HG03460 (cell line): ENCODE results near the gene OR9Q1.
"Not testable (repeated sequence)": the region's sequence is repeated elsewhere in the genome, so short reads cannot be mapped to it uniquely, and the experiment has no call there.

ENCODE experiments used
- ATAC-seq: cut with Tn5 transposase; IDR thresholded peaks from one replicate; pipeline ENCODE4 v1.9.1; 2021; ENCODE audit not compliant: unreplicated experiment

Gene OR9Q1, protein sequence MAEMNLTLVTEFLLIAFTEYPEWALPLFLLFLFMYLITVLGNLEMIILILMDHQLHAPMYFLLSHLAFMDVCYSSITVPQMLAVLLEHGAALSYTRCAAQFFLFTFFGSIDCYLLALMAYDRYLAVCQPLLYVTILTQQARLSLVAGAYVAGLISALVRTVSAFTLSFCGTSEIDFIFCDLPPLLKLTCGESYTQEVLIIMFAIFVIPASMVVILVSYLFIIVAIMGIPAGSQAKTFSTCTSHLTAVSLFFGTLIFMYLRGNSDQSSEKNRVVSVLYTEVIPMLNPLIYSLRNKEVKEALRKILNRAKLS

DNA sequence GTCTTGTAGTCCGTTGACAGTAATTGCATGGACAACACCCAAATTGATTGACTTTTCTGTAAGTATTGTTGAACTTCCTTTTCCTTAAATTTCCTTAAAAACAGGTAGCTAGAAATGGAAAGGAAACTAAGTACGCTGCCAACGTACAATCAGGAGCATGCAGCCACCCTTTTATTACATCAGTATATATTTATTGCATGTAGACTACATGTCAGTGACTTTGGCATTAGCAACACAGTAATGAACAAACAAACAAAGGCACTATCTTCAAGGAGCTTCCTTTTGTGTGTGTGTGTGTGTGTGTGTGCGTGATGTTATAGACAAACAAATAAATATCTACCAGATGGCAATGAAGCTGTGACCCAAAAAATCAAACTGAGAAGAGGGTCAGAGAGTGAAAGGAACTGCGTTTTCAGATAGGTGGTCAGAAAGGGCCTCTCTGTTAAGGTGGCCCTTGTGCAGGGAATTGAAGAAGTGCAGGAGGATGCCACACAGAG lies at the start of gene OR9Q1:
TSS of gene OR9Q1 (plus strand) at position 447 of the 497 bp plus-strand sequence. CDS start 155,564 bp downstream, outside the sequence.
- ATAC-seq = no peak

DNA sequence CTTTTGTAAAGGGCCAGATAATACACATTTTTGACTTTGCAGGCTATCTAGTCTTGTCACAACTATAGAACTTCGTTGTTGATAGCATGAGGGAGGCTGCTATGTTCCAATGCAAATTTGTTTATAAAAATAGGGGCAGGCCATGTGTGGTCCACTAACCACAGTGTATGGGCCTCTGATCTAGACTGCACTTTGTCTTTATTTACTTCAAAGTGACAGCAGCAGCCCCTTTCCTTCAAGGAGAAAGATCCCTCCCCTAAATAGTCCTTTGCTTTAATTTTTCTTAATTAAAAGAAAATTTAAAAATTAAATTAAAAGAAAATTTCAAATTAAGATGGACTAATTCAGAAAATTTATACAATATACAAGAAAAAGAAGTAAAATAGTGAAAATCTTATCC lies 49.5 kb upstream of the OR9Q1 start:
- ATAC-seq = no peak

DNA sequence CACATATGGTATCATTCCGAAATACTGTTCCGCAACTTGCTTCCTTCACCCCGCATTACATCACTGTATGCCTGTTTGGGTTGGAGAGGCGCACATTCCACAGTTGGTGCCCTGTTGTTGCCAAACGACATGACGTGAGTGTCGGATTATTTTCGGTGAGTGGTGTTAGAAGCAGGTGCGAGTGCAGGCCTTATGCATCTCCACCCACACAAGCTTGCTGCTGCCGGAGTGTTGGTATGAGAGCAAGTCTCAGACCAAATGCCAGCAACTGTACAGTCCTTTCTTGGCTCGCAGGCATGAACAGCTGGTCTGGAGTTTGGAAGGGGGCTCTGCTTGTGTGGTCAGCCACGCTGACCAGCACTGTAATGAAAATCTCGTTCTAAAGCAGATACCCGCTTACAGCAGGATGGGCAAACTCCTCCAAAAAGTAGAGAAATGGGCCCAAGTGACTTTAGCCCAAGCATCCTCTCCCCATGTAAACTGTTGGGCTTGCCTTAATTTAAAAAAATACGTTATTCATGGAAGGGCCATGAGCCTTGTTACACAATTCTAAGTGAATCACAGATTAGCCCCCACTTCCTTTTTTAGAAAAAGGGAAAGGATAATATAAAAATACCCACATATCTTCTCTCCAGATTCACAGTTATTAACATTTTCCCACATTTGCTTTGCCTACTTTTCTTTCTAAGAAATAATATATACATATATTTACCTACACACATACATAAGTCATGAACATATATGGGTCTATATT lies 48.7 kb upstream of the OR9Q1 start:
- ATAC-seq = no peak

DNA sequence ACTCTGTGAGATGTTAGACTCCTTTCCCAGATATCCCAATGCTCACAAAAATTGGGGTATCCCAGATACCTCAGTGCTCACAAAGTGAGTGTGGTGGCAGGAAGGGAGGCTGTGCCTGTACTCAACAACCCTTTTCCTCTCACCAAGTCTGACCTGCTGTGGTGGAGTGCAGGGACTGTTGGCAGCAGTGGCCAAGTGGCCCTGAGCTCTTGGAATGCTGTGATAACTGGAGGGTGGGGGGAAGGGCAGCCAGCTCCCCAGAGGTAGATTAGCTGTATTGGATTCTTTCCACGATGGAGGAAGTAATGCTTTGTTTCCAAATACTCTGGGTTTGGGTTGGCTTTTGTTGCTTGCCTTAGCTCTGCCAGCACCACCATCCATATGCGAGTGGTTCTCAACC lies 46.0 kb upstream of the OR9Q1 start:
- no peak for ATAC-seq

DNA sequence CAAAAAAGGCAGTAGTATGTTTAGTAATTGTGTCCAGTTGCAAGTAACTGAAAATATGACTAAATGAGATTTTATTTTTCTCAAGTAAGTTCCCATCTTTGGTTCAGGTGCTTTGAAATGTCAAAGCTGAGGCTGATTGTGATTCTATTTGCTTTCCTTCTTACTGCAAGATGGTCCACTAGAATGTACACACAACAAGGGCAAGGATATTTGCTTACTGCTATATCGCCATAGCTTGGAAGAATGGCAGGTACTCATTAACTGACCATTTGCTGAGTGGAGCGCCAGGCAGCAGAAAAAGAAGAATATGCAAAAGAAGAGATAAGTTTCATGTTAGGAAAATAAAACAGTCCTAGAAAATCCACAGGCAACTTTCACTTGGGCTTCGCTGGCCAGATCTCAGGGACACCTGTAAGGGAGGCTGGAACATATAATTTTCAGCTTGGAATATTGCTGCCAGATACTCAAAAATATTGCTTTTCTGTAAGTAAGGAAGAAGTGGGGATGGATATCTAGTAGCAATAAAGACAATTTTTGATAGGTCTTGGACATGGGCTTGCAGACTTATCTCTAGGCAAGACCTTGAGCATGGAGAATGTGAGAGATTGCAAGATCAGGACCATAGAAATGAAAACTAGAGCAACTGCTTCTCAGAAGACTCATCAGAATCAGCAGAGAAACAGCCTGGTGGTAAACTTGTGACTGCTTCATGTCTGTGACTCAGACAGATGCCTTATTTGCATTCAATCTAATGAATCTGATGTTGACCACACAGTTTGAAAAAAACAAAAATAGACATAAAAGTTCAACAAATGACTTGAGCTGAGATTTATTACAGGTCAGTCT lies 44.8 kb upstream of the OR9Q1 start:
- no peak for ATAC-seq

DNA sequence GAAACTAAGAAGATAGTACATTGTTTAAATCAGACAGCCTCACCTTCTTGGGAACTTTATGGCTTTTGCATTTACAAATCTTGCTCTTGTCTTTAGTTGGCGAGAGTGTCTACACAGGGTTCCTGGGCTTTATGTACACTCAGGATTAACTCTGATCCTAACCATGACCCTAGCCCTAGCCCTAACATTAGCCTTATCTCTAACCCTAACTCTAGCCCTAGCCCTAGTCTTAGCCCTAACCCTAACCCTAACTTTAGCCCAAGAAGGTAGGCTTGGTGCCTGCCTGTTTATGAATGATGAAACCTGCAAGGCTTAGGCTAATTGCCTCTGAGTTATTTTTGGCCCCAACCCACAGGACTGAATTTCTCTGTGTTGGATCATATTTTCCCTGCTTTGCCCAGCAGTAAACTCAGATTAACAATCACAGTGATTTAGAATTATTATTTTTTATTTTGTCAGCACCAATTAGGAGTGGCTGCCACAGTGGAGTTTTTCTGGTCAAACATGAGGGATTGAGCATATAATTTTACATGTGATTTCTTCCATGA lies 44.1 kb upstream of the OR9Q1 start:
- no peak for ATAC-seq

DNA sequence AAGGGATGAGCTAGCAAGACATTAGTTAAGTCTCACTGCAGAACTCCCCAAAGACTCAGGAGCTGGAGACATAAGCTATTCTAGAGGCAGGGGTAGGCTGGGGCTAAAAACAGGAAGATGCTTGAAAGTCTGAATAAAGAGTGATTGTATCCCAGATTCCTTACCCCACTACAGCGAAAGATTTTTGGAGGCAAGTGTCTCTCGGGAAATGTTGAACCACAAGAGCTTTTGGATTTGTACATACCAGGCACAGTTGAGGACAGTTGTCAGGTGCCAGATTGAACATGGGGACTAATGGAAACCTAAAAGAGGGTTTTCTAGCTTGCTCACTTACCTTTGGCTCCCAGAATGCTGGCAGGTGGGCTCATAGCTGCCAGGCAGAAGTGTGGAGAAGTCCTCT lies 43.5 kb upstream of the OR9Q1 start:
- no peak for ATAC-seq

DNA sequence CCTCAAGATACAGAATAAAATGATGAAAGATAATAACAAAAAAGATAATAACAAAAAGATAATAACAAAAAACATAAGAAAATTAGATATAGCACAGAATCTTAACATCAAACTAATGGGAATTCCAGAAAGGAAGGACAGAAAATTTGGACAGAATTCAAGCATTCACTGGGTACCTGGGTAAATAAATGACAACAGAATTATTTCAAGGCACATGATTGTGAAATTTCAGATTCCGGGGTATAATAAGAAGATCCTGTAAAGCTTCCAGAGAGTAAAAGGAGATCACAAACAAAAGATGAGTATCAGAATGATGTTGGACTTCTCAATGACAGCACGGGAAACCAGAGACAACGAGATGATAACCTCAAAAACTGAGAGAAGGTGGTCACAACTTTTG lies 42.1 kb upstream of the OR9Q1 start:
- ATAC-seq = no peak

DNA sequence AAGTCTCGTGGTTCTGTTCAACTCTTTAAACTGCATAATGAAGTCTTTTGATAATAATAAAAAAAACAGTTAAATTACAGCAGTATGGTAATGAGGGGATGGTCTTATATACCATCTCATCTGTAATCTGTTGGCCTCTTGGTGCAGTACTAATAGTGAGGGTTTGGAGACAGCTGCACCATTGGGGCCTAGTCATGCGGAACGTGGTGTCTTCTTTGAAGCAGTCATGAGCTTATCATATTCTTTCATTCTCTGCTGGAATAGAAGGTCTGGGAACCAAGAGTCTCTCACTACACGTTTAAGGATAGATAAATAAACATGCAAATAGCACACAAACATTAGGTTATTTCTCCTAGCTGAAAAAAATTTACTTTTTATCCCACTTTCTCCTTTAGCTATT lies 40.9 kb upstream of the OR9Q1 start:
- ATAC-seq = no peak

DNA sequence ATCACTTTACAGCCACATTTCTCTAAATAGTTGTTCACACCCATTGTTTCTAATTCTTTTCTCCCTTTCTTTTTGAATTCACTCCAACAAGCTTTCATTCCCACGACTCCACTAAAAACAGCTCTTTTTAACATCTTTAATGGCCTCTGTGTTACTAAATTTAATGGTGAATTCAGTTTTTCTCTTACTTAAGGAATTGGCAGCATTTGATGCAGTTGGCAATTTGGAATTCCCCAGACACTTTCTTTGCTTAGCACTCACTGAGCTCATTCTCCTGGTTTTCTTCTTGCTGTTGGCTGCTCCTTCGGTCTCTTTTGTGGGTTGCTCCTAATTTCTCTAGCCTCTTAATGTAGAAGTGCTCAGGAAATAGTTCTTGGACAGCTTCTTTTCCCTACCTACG lies 40.5 kb upstream of the OR9Q1 start:
- ATAC-seq = no peak

DNA sequence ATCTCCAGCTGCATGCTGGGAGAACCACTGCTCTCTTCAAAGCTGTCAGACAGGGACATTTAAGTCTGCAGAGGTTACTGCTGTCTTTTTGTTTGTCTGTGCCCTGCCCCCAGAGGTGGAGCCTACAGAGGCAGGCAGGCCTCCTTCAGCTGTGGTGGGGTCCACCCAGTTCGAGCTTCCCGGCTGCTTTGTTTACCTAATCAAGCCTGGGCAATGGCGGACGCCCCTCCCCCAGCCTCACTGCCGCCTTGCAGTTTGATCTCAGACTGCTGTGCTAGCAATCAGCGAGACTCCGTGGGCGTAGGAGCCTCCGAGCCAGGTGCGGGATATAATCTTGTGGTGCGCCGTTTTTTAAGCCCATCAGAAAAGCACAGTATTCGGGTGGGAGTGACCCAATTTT lies 24.2 kb upstream of the OR9Q1 start:
- ATAC-seq = not testable (repeated sequence)

DNA sequence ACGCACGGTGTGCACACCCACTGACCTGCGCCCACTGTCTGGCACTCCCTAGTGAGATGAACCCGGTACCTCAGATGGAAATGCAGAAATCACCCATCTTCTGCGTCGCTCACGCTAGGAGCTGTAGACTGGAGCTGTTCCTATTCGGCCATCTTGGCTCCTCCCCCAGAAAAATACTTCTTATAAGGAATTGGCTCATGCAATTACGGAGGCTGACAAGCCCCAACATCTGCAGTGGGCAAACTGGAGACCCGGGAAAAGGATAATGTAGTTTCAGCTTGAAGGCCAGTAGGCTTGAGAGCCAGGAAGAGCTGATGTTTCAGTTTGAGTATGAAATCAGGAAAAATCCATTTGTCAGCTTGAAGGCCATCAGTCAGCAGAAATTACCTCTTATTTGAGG lies 23.7 kb upstream of the OR9Q1 start:
- not testable (repeated sequence) for ATAC-seq

DNA sequence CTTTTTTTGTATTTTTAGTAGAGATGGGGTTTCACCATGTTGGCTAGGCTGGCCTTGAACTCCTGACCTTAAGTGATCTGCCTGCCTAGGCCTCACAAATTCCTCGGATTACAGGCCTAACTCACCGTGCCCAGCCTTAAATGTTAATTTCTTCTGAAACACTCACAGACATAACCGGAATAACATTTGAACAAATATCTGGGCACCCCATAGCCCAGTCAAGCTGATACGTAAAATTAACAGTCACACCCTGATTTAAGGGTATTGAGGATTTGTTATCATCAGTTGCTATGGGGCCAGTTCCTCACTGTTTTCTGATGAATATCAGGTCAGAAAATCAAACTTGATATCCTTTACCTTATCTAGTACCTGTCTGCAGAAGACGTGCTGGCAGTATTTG lies 23.0 kb upstream of the OR9Q1 start:
- ATAC-seq = no peak

DNA sequence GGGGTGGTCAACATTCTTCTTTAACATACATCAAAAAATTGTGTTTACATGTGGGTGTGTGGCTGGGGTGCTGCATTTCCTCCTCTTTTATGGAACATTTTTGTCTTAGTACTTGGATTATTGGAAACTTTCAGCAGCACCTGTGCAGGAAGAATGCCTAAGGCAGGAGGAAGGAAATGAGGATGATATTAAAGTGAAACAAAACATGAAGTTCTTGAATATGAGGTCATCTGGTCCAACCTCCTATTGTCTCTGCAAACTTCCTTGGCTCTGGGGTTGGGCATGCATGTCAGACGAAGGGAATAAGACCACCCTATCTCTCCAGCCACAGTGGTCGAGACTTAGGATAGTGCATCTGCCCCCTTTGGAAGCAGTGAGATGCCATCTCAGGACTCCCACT lies 20.6 kb upstream of the OR9Q1 start:
- ATAC-seq = no peak

DNA sequence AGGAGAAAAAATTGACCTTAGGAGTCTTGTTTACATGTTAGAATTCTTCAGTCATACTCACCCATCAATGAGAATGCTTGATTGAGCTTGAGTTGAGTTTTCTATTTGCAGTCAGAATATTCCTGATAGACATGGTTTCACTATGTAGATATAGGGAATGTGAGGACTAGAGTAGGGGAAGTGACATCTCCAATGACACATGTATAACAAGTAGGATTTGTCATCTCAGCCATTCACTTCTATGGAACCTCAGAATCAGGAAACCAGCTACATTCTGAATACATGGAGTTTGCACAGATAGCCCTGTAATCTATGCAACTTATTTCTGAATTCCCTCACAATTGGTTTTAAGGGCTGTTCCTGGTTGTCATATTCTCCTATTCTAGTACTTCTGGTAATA lies 20.1 kb upstream of the OR9Q1 start:
- no peak for ATAC-seq

DNA sequence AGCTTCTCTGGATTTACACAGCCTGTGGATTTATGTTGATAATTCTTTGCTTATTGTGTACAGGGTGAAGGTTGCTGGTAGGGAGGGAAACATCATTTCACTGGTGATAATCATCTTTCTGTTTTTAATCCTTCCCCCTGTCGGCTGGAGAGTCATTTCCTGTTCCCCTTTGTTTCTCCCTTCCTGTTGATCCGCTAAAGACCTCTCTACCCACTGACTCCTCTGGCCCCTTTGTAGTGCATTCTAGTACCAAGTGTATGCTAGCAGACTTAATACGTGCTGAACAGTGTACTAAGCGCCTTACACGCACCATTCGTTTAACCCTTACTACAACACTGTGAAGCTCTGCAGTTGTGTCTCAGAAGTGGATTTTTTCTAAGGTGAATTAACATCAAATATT lies 19.0 kb upstream of the OR9Q1 start:
- no peak for ATAC-seq

DNA sequence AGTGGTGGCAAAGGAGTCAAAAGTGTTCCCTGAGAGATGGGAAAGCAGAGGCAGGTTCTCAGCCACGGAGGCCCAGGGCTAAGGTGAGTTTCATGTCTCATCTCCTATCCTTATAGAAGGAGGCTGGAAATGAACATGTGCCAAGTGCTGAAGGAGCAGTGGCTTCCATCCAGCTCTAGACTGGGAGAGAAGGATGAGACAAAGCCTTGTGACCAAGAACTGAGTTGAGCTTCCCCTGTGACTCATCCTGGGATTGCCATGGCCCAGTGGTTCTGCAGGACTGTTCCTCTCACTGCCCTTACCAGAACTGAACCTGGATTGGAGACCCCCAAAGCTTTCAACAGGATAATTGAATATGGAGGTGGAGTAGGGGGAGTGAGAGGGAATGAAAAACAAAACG lies 16.7 kb upstream of the OR9Q1 start:
- ATAC-seq = no peak

DNA sequence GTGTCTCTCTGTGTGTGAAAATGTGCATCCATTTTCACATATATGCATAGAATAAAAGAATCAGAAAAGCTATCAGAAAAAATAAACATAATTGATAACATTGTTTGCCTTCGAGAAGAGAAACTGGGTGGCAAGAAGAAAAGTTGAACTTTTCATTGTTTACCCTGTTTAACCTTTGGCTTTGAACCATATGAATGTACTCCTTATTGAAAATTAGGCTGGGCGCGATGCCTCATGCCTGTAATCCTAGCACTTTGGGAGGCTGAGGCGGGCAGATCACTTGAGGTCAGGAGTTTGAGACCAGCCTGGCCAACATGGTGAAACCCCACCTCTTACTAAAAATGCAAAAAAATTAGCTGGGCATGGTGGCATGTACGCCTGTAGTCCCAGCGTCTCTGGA lies 11.9 kb upstream of the OR9Q1 start:
- no peak for ATAC-seq

DNA sequence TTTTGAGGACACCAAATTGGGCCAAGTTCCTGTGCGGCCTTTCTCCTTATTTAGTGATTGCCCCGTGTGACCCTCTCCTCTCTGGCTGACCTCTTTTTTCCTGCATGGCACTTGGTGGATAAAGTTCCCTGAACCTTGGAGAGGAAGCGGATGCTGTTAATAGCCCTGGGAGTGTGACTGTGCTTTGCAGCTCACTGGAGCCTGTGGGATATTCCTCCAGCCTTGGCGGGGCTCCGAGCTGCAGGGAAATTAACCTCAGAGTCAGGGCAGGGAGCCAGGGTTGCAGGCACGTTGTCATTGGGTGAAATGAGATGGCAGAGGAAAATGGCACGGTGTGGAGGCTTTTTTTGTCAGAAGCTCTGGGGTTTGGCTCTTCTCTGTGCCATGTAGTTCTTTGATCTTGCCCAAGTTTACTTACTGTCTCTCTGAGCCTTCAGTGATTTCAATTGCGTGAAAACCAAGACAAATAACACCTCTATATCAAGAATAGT lies 965 bp downstream of the OR9Q1 start:
- no peak for ATAC-seq

DNA sequence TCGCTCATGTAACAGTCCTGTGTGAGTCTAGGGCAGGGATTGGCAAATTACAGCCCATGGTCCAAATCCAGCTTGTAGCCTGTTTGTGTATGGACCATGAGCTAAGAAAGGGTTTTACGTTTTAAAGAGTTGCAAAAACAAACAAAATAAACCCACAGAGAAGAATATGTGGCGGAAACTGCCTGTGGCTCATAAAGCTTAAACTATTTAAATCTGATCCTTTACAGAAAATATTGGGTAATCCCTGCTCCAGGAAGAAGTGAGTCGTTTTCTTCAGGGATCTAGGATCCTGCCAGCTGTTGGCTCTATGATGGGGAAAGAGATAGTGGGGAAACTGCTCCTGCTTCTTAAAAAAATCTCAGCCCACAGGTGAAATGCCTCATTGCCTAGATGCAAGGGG lies 3.7 kb downstream of the OR9Q1 start:
- ATAC-seq = no peak
